Measurements from ENCODE around the gene MCF2L2. TPM values are rescaled to one million over a fixed set of nuclear protein-coding genes. Genes with fewer than 3 reads are reported as not detected.

Gene MCF2L2
- total and polyA plus RNA-seq, 9 of the 15 experiments (the other 6 are each of a cell fraction or from before 2014, with no cell fraction given): 0.56 to 4.2 (median 3.0) TPM

DNA sequence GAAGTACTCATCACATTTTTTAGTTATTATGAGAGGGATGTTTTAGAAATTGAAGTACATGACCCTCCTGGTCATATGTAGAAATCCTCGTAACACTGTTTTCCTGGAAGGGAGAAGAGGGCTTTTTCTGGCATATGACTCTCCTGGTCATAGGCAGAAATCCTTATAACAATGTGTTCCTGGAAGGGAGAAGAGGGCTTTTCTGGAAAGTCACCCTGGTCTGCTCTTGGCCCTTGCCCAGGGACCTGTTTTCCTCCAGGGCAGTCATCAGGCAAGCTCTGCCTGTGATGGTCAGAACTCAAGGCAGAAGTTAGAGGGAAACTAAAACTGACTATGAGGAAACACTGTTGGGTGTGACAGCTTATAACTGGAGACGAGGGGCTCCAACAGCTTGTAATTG lies 293.6 kb downstream of the MCF2L2 start:
- no peaks in the 10 kb centered on the region for H3K79me2 ChIP-seq (ENCODE audit: control insufficient read depth, insufficient read depth, low read length)
- no peak for ATAC-seq
- no peak overlapping the region for H3K27ac ChIP-seq (ENCODE audit: extremely low read depth, low read depth, low read length)
- ChIA-PET CTCF (ENCODE audit: low intra/inter-chr PET ratio) (no interaction called here), POLR2A (no interaction called here)
- H3K4me3 ChIP-seq: no peak overlapping the region
- no peak overlapping the region for H3K9ac ChIP-seq (ENCODE audit: insufficient read depth in 1 of 2, low read depth in 2 of 2, low read length in 2 of 2)
- H3K9me3 ChIP-seq (replicated peaks; ENCODE audit: control insufficient read depth, insufficient read depth, low read depth, low read length): peaks cover under 1% of the 10 kb centered on the region; the same call in 1 of the 2 replicates
- WGBS (ENCODE audit: insufficient coverage, low coverage, missing lambda C conversion rate): 26% methylated on average over 2 of the region's 2 CpGs
- intact Hi-C loops (cut with micrococcal nuclease) (no loop called here), in situ Hi-C loops (cut with MboI) (loop anchor here (25.0 kb wide), 1 partner anchor 627 kb away; no protein-coding TSS in a partner anchor)
- H2AFZ ChIP-seq (ENCODE audit: low read depth, low read length): no peak overlapping the region
- H3K36me3 ChIP-seq (ENCODE audit: control insufficient read depth, insufficient read depth, low read length): no peaks in the 10 kb centered on the region
- no TSS peak for BruUV-seq (replicated peaks)
- no peaks in the 10 kb centered on the region for H4K20me1 ChIP-seq (replicated peaks; ENCODE audit: control insufficient read depth, insufficient read depth, low read length)
- DNase-seq (ENCODE audit: extremely low read depth in 1 of 4, low spot score in 3 of 4): no peak
- TF ChIP-seq, protein P1, sequence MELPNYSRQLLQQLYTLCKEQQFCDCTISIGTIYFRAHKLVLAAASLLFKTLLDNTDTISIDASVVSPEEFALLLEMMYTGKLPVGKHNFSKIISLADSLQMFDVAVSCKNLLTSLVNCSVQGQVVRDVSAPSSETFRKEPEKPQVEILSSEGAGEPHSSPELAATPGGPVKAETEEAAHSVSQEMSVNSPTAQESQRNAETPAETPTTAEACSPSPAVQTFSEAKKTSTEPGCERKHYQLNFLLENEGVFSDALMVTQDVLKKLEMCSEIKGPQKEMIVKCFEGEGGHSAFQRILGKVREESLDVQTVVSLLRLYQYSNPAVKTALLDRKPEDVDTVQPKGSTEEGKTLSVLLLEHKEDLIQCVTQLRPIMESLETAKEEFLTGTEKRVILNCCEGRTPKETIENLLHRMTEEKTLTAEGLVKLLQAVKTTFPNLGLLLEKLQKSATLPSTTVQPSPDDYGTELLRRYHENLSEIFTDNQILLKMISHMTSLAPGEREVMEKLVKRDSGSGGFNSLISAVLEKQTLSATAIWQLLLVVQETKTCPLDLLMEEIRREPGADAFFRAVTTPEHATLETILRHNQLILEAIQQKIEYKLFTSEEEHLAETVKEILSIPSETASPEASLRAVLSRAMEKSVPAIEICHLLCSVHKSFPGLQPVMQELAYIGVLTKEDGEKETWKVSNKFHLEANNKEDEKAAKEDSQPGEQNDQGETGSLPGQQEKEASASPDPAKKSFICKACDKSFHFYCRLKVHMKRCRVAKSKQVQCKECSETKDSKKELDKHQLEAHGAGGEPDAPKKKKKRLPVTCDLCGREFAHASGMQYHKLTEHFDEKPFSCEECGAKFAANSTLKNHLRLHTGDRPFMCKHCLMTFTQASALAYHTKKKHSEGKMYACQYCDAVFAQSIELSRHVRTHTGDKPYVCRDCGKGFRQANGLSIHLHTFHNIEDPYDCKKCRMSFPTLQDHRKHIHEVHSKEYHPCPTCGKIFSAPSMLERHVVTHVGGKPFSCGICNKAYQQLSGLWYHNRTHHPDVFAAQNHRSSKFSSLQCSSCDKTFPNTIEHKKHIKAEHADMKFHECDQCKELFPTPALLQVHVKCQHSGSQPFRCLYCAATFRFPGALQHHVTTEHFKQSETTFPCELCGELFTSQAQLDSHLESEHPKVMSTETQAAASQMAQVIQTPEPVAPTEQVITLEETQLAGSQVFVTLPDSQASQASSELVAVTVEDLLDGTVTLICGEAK (IDR thresholded peaks at IDR 0.05): no peak
- TF ChIP-seq, protein P1 (CRISPR knock-in tag; IDR thresholded peaks at IDR 0.05): no peak
- no peak for TF ChIP-seq MAFF (IDR thresholded peaks at IDR 0.05; ENCODE audit: low read length)
- no peak for TF ChIP-seq PCBP1 (IDR thresholded peaks at IDR 0.05; ENCODE audit: low read depth, low read length, poor library complexity, severe bottlenecking)
- no peak for TF ChIP-seq CBX8 (IDR thresholded peaks at IDR 0.05; ENCODE audit: borderline replicate concordance, extremely low read depth, low read depth, low read length, poor library complexity, severe bottlenecking)
- no peak for TF ChIP-seq MTF1 (CRISPR knock-in tag; IDR thresholded peaks at IDR 0.05; ENCODE audit: borderline replicate concordance)
- TF ChIP-seq ZNF134 (CRISPR knock-in tag; conservative IDR thresholded peaks at IDR 0.05): no peak
- TF ChIP-seq BRF1 (IDR thresholded peaks at IDR 0.05; ENCODE audit: borderline replicate concordance, extremely low read depth, insufficient read length): no peak
- no peak for TF ChIP-seq SLC30A9 (CRISPR knock-in tag; IDR thresholded peaks at IDR 0.05)
- TF ChIP-seq NFIC (IDR thresholded peaks at IDR 0.05): no peak
- no peak for TF ChIP-seq HNRNPLL (IDR thresholded peaks at IDR 0.05; ENCODE audit: low read depth, low read length, poor library complexity, severe bottlenecking)
- no peak for TF ChIP-seq RBM39 (optimal IDR thresholded peaks at IDR 0.05; ENCODE audit: low read depth, low read length)
- no peak for TF ChIP-seq CREBBP (IDR thresholded peaks at IDR 0.05; ENCODE audit: low read depth, low read length)
- peaks cover 22 to 33% of the 10 kb centered on the region in 2 experiments for H3K27me3 ChIP-seq (ENCODE audit: control insufficient read depth in 2 of 2, insufficient read depth in 2 of 2, low read length in 2 of 2)
- H3K4me2 ChIP-seq (ENCODE audit: insufficient read depth, low read length): no peak overlapping the region
- H3K4me1 ChIP-seq (replicated peaks in 1 of 2; ENCODE audit: control insufficient read depth in 2 of 2, insufficient read depth in 2 of 2, low read length in 2 of 2): no peaks in the 10 kb centered on the region
- no peaks in the 10 kb centered on the region for H3K9me1 ChIP-seq (ENCODE audit: control insufficient read depth, insufficient read depth, low read length)
- FAIRE-seq: no peak
